Measurements from ENCODE around the gene TMEM182. TPM values are rescaled to one million over a fixed set of nuclear protein-coding genes. Genes with fewer than 3 reads are reported as not detected.

The TMEM182 gene
- total and polyA plus RNA-seq, 9 of the 15 experiments (the other 6 are each of a cell fraction or from before 2014, with no cell fraction given) = 5.2 to 11.4 (median 7.5) TPM

DNA sequence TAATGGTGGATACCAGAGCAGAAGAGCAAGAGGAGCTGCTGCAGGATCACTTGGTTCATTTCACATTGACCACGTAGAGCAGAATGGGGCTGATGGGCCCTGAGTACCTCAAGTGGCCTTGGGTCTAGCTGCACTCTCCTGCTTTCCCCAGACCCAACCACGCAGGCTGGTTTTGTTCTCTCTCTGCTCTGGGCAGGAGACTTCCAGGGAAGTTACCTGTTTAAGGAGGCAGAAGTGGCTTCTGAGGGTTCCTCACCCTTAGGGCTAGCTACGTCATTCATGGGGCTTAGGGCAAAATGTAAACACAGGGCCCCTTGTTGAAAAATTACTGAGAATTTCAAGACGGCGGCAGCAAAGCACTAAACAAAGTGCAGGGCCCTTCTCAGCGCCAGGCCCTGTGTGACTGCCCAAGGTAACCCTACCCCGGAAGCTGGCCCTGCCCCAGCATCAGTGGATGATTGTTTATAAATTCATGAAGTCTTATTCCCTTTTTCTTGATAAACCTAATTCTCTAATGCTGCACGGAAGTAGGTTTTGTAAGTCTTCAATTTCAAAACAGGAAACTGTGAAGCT lies 75.9 kb downstream of the TMEM182 start:
- CTCF ChIA-PET (ENCODE audit: low intra/inter-chr PET ratio) = no interaction called here
- no peaks in the 10 kb centered on the region for H3K9me3 ChIP-seq (replicated peaks; ENCODE audit: control insufficient read depth, insufficient read depth, low read depth, low read length)
- WGBS (ENCODE audit: insufficient coverage, low coverage, missing lambda C conversion rate) = 6% methylated on average over 7 of the region's 8 CpGs
- H3K27ac ChIP-seq (ENCODE audit: extremely low read depth, low read depth, low read length) = no peak overlapping the region
- no peak overlapping the region for H2AFZ ChIP-seq (ENCODE audit: low read depth, low read length)
- no peaks in the 10 kb centered on the region for H3K9me1 ChIP-seq (ENCODE audit: control insufficient read depth, insufficient read depth, low read length)
- H3K9ac ChIP-seq (ENCODE audit: insufficient read depth in 1 of 2, low read depth in 2 of 2, low read length in 2 of 2) = no peak overlapping the region
- H3K79me2 ChIP-seq (ENCODE audit: control insufficient read depth, insufficient read depth, low read length) = no peaks in the 10 kb centered on the region
- no peak overlapping the region for H3K4me2 ChIP-seq (ENCODE audit: insufficient read depth, low read length)
- no peak for ATAC-seq
- no peaks in the 10 kb centered on the region for H4K20me1 ChIP-seq (replicated peaks; ENCODE audit: control insufficient read depth, insufficient read depth, low read length)
- no TSS peak for BruUV-seq (replicated peaks)
- H3K36me3 ChIP-seq (ENCODE audit: control insufficient read depth, insufficient read depth, low read length) = no peaks in the 10 kb centered on the region
- intact Hi-C loops (cut with micrococcal nuclease) (no loop called here), in situ Hi-C loops (cut with MboI) (no loop called here)
- no peaks in the 10 kb centered on the region; a peak in 1 of 5 replicates for H3K4me1 ChIP-seq (replicated peaks in 1 of 2; ENCODE audit: control insufficient read depth in 2 of 2, insufficient read depth in 2 of 2, low read length in 2 of 2)
- TF ChIP-seq ELF1 (tag; IDR thresholded peaks at IDR 0.05) = no peak
- TF ChIP-seq ZFP30 (CRISPR knock-in tag; IDR thresholded peaks at IDR 0.05; ENCODE audit: borderline replicate concordance) = no peak
- TF ChIP-seq SIN3B (IDR thresholded peaks at IDR 0.05; ENCODE audit: low read depth) = no peak
- TF ChIP-seq ZNF584 (CRISPR knock-in tag; IDR thresholded peaks at IDR 0.05; ENCODE audit: low read depth) = no peak
- TF ChIP-seq TBL1XR1 (IDR thresholded peaks at IDR 0.05; ENCODE audit: low read length in 2 of 2) = no peak
- no peak for TF ChIP-seq PCBP2 (IDR thresholded peaks at IDR 0.05; ENCODE audit: low read depth, low read length, poor library complexity, severe bottlenecking)
- TF ChIP-seq ZBTB1 (CRISPR knock-in tag; IDR thresholded peaks at IDR 0.05; ENCODE audit: borderline replicate concordance, low read depth) = no peak
- no peak for TF ChIP-seq SMAD4 (CRISPR knock-in tag; conservative IDR thresholded peaks at IDR 0.05)
- TF ChIP-seq MEF2D (tag; conservative IDR thresholded peaks at IDR 0.05; ENCODE audit: low read depth) = no peak
- no peak for TF ChIP-seq PHTF2 (CRISPR knock-in tag; IDR thresholded peaks at IDR 0.05)
- TF ChIP-seq MEIS2 (IDR thresholded peaks at IDR 0.05; ENCODE audit: partially characterized antibody) = no peak
- TF ChIP-seq ETS2 (tag; IDR thresholded peaks at IDR 0.05; ENCODE audit: borderline replicate concordance, poor library complexity, severe bottlenecking) = no peak
- no peak for TF ChIP-seq KLF1 (tag; IDR thresholded peaks at IDR 0.05)
- FAIRE-seq = no peak
- H3K27me3 ChIP-seq (ENCODE audit: control insufficient read depth in 2 of 2, insufficient read depth in 2 of 2, low read length in 2 of 2) = peaks cover 0 to 5% of the 10 kb centered on the region in 2 experiments; a peak in 2 of 5 replicates
- no peak for DNase-seq (ENCODE audit: extremely low read depth in 1 of 4, low spot score in 3 of 4)
- POLR2A ChIA-PET = interaction anchor here (0.6 kb wide), 2 partner anchors 118 to 421 kb away, joined by 3 read pairs; no protein-coding TSS in a partner anchor
- no peak overlapping the region for H3K4me3 ChIP-seq

Measured in K562 (cell line).